DMS153 treated with DMSO at 0.1 percent for 48 hours (cell line): ENCODE data around the gene PTMA.
A peak's percentile ranks its signal among the peaks of the same experiment; 100 is the strongest.
"Not testable (repeated sequence)": the region's sequence is repeated elsewhere in the genome, so short reads cannot be mapped to it uniquely, and the experiment has no call there.

Experiments used
- DNase-seq: peaks from one replicate; lab custom pipeline; 2025; ENCODE audit not compliant: unreplicated experiment; lab: John Stamatoyannopoulos, UW

PTMA gene

GRCh38 chr2:231691251-231691772 is 17.0 kb upstream of the PTMA start:
- no peak for DNase-seq

- no peak for DNase-seq
These were observed 15.5 kb upstream of the PTMA start for GRCh38 chr2:231692847-231693246.

GRCh38 chr2:231693956-231694355 is 14.4 kb upstream of the PTMA start:
- DNase-seq = no peak

GRCh38 chr2:231696004-231696367 is 12.3 kb upstream of the PTMA start:
- no peak for DNase-seq

GRCh38 chr2:231699006-231699405 is 9.3 kb upstream of the PTMA start:
- no peak for DNase-seq

- DNase-seq = peak; percentile 75
These were observed 6.6 kb upstream of the PTMA start for GRCh38 chr2:231701456-231702373.

- DNase-seq = no peak
These were observed 4.3 kb upstream of the PTMA start for GRCh38 chr2:231704017-231704416.

- DNase-seq = peak; percentile 94
These were observed 1.3 kb upstream of the PTMA start for GRCh38 chr2:231706731-231707624.

GRCh38 chr2:231707625-231707926 is 749 bp upstream of the PTMA start:
- no peak for DNase-seq

- no peak for DNase-seq
These were observed 679 bp downstream of the PTMA start for GRCh38 chr2:231708773-231709635.

- no peak for DNase-seq
These were observed 1.3 kb downstream of the PTMA start for GRCh38 chr2:231709636-231709980.

GRCh38 chr2:231709981-231710798 is 1.9 kb downstream of the PTMA start:
- no peak for DNase-seq

GRCh38 chr2:231710799-231711676 is 2.7 kb downstream of the PTMA start:
- DNase-seq = no peak

GRCh38 chr2:231711677-231712450 is 3.5 kb downstream of the PTMA start:
- no peak for DNase-seq

GRCh38 chr2:231712451-231713021 is 4.2 kb downstream of the PTMA start:
- DNase-seq = not testable (repeated sequence)

GRCh38 chr2:231713406-231713729 is 5.0 kb downstream of the PTMA start:
- not testable (repeated sequence) for DNase-seq

GRCh38 chr2:231713730-231714638 is 5.7 kb downstream of the PTMA start:
- DNase-seq = peak; percentile 73
